Measurements from ENCODE around the gene HNRNPF. TPM values are rescaled to one million over a fixed set of nuclear protein-coding genes. Genes with fewer than 3 reads are reported as not detected.

The HNRNPF gene
- total RNA-seq, 1 experiment from 2014 or later, result 358 TPM

- peaks cover 59% of the 10 kb centered on the region for H3K36me3 Mint-ChIP-seq
- DNase-seq (ENCODE audit: low spot score) (no peak), ATAC-seq (no peak)
These were observed 14.1 kb downstream of the HNRNPF start for GRCh38 chr10:43394868-43395267.

DNA sequence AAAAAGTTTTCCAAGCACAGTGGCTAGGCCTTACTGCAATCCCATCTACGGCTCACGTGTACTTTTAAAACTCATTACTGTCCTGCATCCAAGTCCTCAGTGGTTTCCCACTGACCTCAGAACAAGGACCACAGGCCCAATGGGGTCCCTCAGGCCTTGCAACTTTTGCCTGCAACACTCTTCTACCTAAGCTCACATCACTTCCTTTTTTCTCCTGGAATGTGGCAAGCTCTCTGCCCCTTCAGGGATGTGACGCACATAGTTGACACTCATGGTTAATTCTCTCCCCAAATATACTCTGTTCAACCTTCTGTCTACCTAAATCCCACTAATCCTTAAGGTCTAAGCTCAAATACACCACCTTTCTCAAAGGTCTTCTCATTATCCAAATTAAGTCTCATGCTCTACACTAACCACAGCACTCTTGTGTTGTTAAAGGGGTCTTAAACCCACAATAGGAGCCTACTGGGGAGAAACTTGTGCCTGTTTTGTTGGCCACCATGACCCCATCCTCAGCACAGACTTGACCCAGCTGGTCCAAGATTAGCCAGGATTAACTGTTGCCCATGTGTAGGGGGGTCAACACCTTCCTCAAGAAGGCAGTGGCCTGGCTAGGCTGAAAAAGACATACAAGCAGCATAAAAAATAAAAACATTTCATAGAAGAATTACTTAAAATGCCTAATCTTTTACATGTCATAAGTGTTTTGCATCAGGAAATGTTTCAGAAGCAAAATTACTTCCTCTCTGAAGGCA lies 15.2 kb downstream of the HNRNPF start:
- ChIA-PET CTCF (no interaction called here), POLR2A (no interaction called here)
- ATAC-seq (no peak), DNase-seq (ENCODE audit: low spot score) (no peak)
- Mint-ChIP-seq H3K27ac (peak overlapping the region; percentile 43), H3K4me3 (no peak overlapping the region), H3K36me3 (peaks cover 62% of the 10 kb centered on the region), H3K4me1 (peaks cover 49% of the 10 kb centered on the region), H3K27me3 (ENCODE audit: low read depth) (no peaks in the 10 kb centered on the region), H3K9me3 (no peaks in the 10 kb centered on the region)
- TF ChIP-seq ESRRA (CRISPR knock-in tag; IDR thresholded peaks at IDR 0.05; ENCODE audit: borderline replicate concordance) (no peak), CREB1 (CRISPR knock-in tag; IDR thresholded peaks at IDR 0.05) (no peak), ZNF512 (CRISPR knock-in tag; IDR thresholded peaks at IDR 0.05; ENCODE audit: borderline replicate concordance) (no peak), ZNF138 (CRISPR knock-in tag; conservative IDR thresholded peaks at IDR 0.05) (no peak), ZNF425 (CRISPR knock-in tag; conservative IDR thresholded peaks at IDR 0.05) (no peak), PRRX2 (CRISPR knock-in tag; IDR thresholded peaks at IDR 0.05) (no peak), AR (CRISPR knock-in tag; IDR thresholded peaks at IDR 0.05) (no peak), ATF1 (CRISPR knock-in tag; IDR thresholded peaks at IDR 0.05) (no peak), OVOL2 (CRISPR knock-in tag; IDR thresholded peaks at IDR 0.05; ENCODE audit: borderline replicate concordance) (no peak), USF1 (CRISPR knock-in tag; IDR thresholded peaks at IDR 0.05) (no peak), HMGA2 (CRISPR knock-in tag; IDR thresholded peaks at IDR 0.05) (no peak)
- TF ChIP-seq, protein P1, sequence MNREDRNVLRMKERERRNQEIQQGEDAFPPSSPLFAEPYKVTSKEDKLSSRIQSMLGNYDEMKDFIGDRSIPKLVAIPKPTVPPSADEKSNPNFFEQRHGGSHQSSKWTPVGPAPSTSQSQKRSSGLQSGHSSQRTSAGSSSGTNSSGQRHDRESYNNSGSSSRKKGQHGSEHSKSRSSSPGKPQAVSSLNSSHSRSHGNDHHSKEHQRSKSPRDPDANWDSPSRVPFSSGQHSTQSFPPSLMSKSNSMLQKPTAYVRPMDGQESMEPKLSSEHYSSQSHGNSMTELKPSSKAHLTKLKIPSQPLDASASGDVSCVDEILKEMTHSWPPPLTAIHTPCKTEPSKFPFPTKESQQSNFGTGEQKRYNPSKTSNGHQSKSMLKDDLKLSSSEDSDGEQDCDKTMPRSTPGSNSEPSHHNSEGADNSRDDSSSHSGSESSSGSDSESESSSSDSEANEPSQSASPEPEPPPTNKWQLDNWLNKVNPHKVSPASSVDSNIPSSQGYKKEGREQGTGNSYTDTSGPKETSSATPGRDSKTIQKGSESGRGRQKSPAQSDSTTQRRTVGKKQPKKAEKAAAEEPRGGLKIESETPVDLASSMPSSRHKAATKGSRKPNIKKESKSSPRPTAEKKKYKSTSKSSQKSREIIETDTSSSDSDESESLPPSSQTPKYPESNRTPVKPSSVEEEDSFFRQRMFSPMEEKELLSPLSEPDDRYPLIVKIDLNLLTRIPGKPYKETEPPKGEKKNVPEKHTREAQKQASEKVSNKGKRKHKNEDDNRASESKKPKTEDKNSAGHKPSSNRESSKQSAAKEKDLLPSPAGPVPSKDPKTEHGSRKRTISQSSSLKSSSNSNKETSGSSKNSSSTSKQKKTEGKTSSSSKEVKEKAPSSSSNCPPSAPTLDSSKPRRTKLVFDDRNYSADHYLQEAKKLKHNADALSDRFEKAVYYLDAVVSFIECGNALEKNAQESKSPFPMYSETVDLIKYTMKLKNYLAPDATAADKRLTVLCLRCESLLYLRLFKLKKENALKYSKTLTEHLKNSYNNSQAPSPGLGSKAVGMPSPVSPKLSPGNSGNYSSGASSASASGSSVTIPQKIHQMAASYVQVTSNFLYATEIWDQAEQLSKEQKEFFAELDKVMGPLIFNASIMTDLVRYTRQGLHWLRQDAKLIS (CRISPR knock-in tag; IDR thresholded peaks at IDR 0.05; ENCODE audit: borderline replicate concordance), result no peak
- TF ChIP-seq, protein P2, sequence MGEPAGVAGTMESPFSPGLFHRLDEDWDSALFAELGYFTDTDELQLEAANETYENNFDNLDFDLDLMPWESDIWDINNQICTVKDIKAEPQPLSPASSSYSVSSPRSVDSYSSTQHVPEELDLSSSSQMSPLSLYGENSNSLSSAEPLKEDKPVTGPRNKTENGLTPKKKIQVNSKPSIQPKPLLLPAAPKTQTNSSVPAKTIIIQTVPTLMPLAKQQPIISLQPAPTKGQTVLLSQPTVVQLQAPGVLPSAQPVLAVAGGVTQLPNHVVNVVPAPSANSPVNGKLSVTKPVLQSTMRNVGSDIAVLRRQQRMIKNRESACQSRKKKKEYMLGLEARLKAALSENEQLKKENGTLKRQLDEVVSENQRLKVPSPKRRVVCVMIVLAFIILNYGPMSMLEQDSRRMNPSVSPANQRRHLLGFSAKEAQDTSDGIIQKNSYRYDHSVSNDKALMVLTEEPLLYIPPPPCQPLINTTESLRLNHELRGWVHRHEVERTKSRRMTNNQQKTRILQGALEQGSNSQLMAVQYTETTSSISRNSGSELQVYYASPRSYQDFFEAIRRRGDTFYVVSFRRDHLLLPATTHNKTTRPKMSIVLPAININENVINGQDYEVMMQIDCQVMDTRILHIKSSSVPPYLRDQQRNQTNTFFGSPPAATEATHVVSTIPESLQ (CRISPR knock-in tag; IDR thresholded peaks at IDR 0.05), result no peak

More at GRCh38 chr10:43394868-43395267, 14.1 kb downstream of the HNRNPF start:
- ChIA-PET POLR2A (interaction anchor here (1.4 to 2.9 kb wide), 2 partner anchors 12 to 15 kb away, joined by 6 to 11 read pairs; partner anchors contain the start of gene HNRNPF), CTCF (no interaction called here)
- no peak for TF ChIP-seq MYBL2 (CRISPR knock-in tag; IDR thresholded peaks at IDR 0.05)
- TF ChIP-seq GTF2I (CRISPR knock-in tag; conservative IDR thresholded peaks at IDR 0.05), result no peak
- no peak for TF ChIP-seq NR2C2 (CRISPR knock-in tag; IDR thresholded peaks at IDR 0.05)
- no peak for TF ChIP-seq JUN (CRISPR knock-in tag; IDR thresholded peaks at IDR 0.05)
- TF ChIP-seq ZNF671 (CRISPR knock-in tag; IDR thresholded peaks at IDR 0.05), result no peak
- no peak for TF ChIP-seq ATF2 (CRISPR knock-in tag; IDR thresholded peaks at IDR 0.05; ENCODE audit: borderline replicate concordance, low read depth)
- TF ChIP-seq ZNF138 (CRISPR knock-in tag; conservative IDR thresholded peaks at IDR 0.05), result no peak
- TF ChIP-seq ZNF423 (CRISPR knock-in tag; IDR thresholded peaks at IDR 0.05), result no peak
- TF ChIP-seq IRF2 (CRISPR knock-in tag; IDR thresholded peaks at IDR 0.05; ENCODE audit: borderline replicate concordance, low read depth), result no peak
- no peak for TF ChIP-seq TEAD1 (CRISPR knock-in tag; IDR thresholded peaks at IDR 0.05)
- Mint-ChIP-seq H3K27me3 (ENCODE audit: low read depth) (no peaks in the 10 kb centered on the region), H3K4me1 (peaks cover 57% of the 10 kb centered on the region), H3K9me3 (no peaks in the 10 kb centered on the region), H3K4me3 (peak overlapping the region; percentile 88), H3K27ac (peak overlapping the region; percentile 93)
